DOHH2 (cell line): ENCODE results near the gene LMO3.
A peak's percentile ranks its signal among the peaks of the same experiment; 100 is the strongest.

ENCODE experiments used
- H3F3A ChIP-seq: fragments of 200-600 bp; sonication (generic), shearing (Covaris generic); 2 replicates; pipeline ENCODE4 v1.6.0; 2016; ENCODE audit warnings: antibody characterized with exemption, mild to moderate bottlenecking; ENCODE audit not compliant: control insufficient read depth, insufficient read depth
- H3K27ac ChIP-seq: fragments of 200-600 bp; sonication (generic); 2 replicates; pipeline ENCODE4 v1.5.1; 2014; ENCODE audit warnings: low read depth, mild to moderate bottlenecking, low read length, moderate library complexity
- H3K27me3 ChIP-seq: fragments of 200-600 bp; sonication (generic); 2 replicates; pipeline ENCODE4 v1.6.1; 2014; ENCODE audit warnings: mild to moderate bottlenecking, low read length, mixed read lengths; ENCODE audit not compliant: control insufficient read depth
- H3K36me3 ChIP-seq: fragments of 200-600 bp; sonication (generic); 2 replicates; pipeline ENCODE4 v1.6.1; 2014; ENCODE audit warnings: mild to moderate bottlenecking, low read length, moderate library complexity, mixed read lengths; ENCODE audit not compliant: control insufficient read depth
- H3K4me1 ChIP-seq: fragments of 200-600 bp; sonication (generic); 2 replicates; pipeline ENCODE4 v1.6.1; 2014; ENCODE audit warnings: mild to moderate bottlenecking, low read length, mixed read lengths; ENCODE audit not compliant: control insufficient read depth
- H3K4me2 ChIP-seq: fragments of 200-600 bp; sonication (generic); 2 replicates; pipeline ENCODE4 v1.6.0; 2014; ENCODE audit warnings: mild to moderate bottlenecking, low read length, moderate library complexity
- H3K4me3 ChIP-seq: fragments of 200-600 bp; sonication (generic); 2 replicates; pipeline ENCODE4 v1.5.1; 2014; ENCODE audit warnings: mild to moderate bottlenecking, low read length, mixed read lengths
- H3K79me2 ChIP-seq: fragments of 200-600 bp; sonication (generic); 2 replicates; pipeline ENCODE4 v1.6.1; 2014; ENCODE audit warnings: mild to moderate bottlenecking, low read length, mixed read lengths; ENCODE audit not compliant: control insufficient read depth
- H3K9me2 ChIP-seq: fragments of 200-600 bp; sonication (generic); replicated peaks from 2 replicates; pipeline ENCODE4 v1.6.1; 2014; ENCODE audit warnings: mild to moderate bottlenecking, low read length, mixed read lengths; ENCODE audit not compliant: control insufficient read depth
- H3K9me3 ChIP-seq: fragments of 200-600 bp; sonication (generic); 2 replicates; pipeline ENCODE4 v1.6.1; 2014; ENCODE audit warnings: antibody characterized with exemption, low read length, mixed read lengths; ENCODE audit not compliant: control insufficient read depth, insufficient read depth
- H4K20me1 ChIP-seq: fragments of 200-600 bp; sonication (generic); 2 replicates; pipeline ENCODE4 v1.6.0; 2014; ENCODE audit warnings: low read depth, mild to moderate bottlenecking, antibody characterized with exemption, low read length, moderate library complexity; ENCODE audit not compliant: control insufficient read depth, insufficient read depth
- EZH2phosphoT487 ChIP-seq: fragments of 200-600 bp; sonication (generic); IDR thresholded peaks from 2 replicates; pipeline ENCODE4 v1.6.1; 2017; ENCODE audit warnings: borderline replicate concordance, mild to moderate bottlenecking, antibody characterized with exemption, low read length, moderate library complexity, mixed read lengths
- TF ChIP-seq, protein P1 (sequence below): fragments of 200-600 bp; sonication (generic); IDR thresholded peaks from one replicate; pipeline ENCODE4 v1.5.1; 2014; ENCODE audit warnings: antibody characterized with exemption, mild to moderate bottlenecking, low read depth, low read length; ENCODE audit not compliant: poor library complexity, severe bottlenecking

Gene LMO3

DNA sequence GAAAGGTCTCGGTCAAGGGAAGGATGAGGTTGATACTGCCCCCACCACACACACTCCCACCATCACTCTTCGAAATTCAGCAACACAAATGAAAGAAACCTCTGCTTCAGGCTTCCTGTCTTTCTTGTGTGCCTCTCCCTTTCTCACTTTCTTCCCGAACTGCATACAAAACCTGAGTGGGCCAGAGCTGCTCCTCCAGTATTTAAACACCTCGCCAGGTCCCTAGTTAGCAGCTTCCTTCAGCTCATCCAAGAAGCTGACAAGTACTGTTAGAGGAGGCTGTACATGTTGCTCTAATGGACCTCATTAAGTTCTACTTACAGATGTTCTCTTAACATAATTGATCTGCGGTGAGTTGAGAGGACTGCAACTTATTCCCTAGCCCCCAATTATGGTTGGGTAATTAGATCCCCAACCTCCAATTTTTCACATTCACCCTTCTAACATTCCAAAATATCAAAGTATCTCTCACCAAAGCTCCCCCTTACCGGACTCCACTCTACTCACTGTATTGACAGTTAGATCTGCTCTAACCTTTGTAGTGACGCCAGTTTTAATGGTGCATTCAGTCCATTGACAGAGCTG is 4.1 kb upstream of the LMO3 start:
- Histone ChIP-seq H3K27ac (no peak overlapping the region), H4K20me1 (no peaks in the 10 kb centered on the region), H3K9me3 (no peaks in the 10 kb centered on the region), H3K79me2 (no peaks in the 10 kb centered on the region), H3K36me3 (no peaks in the 10 kb centered on the region), H3K4me1 (peaks cover 23% of the 10 kb centered on the region), H3F3A (no peaks in the 10 kb centered on the region), H3K4me3 (no peak overlapping the region; the same call in 1 of the 2 replicates), H3K9me2 (no peaks in the 10 kb centered on the region), H3K4me2 (peak overlapping the region; percentile 62), H3K27me3 (peaks cover 23% of the 10 kb centered on the region)
- TF ChIP-seq EZH2phosphoT487: no peak
- TF ChIP-seq, protein P1, sequence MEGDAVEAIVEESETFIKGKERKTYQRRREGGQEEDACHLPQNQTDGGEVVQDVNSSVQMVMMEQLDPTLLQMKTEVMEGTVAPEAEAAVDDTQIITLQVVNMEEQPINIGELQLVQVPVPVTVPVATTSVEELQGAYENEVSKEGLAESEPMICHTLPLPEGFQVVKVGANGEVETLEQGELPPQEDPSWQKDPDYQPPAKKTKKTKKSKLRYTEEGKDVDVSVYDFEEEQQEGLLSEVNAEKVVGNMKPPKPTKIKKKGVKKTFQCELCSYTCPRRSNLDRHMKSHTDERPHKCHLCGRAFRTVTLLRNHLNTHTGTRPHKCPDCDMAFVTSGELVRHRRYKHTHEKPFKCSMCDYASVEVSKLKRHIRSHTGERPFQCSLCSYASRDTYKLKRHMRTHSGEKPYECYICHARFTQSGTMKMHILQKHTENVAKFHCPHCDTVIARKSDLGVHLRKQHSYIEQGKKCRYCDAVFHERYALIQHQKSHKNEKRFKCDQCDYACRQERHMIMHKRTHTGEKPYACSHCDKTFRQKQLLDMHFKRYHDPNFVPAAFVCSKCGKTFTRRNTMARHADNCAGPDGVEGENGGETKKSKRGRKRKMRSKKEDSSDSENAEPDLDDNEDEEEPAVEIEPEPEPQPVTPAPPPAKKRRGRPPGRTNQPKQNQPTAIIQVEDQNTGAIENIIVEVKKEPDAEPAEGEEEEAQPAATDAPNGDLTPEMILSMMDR: no peak

DNA sequence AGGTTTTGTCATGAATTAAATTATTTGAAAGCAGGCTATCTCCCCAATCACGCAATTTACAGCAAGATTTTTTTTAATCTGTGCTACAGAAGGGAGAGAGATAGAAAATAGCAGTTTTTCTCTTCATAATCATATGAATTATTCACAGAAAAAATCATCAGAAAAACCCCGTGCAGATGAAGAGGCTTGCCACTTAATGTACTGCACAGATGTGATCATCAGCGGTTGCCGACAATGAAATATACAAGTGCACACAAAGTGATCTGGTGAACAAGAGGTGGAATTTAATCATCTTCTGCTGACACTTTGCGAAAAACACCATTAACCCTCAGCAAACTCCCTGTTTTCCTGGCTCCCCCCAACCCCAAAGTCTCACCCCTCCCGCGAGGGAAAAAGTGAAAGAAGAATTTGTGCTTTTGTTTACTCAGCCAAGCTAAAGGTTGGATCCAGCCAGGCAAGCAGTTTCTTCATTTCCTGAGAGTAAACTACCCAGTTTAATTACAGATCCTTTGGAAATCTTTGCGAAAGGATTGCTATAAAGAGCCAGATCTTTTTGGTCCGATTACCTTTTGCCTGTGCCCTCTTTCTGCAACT is 3.1 kb upstream of the LMO3 start:
- H3K4me3 ChIP-seq: peak overlapping the region; percentile 61
- no peaks in the 10 kb centered on the region for H3K9me2 ChIP-seq
- no peaks in the 10 kb centered on the region for H3F3A ChIP-seq
- H3K36me3 ChIP-seq: no peaks in the 10 kb centered on the region
- TF ChIP-seq, protein P1: no peak
- no peak for TF ChIP-seq EZH2phosphoT487
- H3K27me3 ChIP-seq: peaks cover 23% of the 10 kb centered on the region
- H3K9me3 ChIP-seq: no peaks in the 10 kb centered on the region
- H4K20me1 ChIP-seq: no peaks in the 10 kb centered on the region
- peaks cover 23% of the 10 kb centered on the region for H3K4me1 ChIP-seq
- no peak overlapping the region for H3K27ac ChIP-seq
- H3K4me2 ChIP-seq: peak overlapping the region; percentile 62
- H3K79me2 ChIP-seq: no peaks in the 10 kb centered on the region

DNA sequence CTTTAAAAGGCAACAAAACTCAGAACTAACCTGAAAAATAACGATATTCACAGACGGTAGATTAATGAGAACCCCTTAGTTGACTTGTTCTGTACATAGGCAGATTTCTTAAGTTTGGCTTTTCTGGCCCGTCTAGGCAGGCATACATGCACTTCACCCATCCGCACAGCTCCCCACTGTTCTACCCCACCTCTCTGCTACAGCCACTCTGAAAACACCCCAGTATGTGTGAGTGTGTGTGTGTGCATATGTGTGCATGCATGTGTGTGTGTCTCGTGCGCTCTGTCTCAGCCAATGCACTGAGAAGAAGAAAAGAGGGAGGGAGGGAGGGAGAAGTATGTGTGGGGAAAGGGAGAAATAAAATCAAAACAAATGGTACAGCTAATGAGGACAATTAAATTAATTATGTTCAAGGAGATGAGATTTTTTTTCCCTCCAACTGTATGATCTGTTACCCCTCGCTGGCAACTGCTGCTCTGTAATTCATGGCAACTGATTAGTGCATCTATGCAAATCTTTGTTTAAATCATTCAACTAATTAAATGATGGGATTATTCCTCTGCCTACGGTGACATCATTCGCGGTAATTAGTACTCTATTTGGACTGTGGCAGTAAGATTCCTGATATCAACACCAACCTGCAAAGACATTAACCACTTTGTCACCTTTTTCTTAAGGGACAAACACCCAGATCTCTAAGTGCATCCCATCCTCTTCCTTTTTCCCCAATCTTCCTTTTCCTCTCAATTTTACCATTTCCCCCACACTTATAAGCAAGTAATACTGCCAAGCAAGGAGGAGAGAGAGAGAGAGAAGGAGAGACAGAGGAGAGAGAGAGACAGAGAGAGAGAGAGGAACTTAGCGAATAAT is 2.2 kb upstream of the LMO3 start:
- no peak overlapping the region; the same call in 1 of the 2 replicates for H3K4me2 ChIP-seq
- TF ChIP-seq, protein P1: no peak

More for the DNA sequence above, 2.2 kb upstream of the LMO3 start:
- H3K9me3 ChIP-seq: no peaks in the 10 kb centered on the region
- H3K9me2 ChIP-seq: no peaks in the 10 kb centered on the region
- no peaks in the 10 kb centered on the region for H4K20me1 ChIP-seq
- H3K4me1 ChIP-seq: peaks cover 23% of the 10 kb centered on the region
- peaks cover 23% of the 10 kb centered on the region for H3K27me3 ChIP-seq
- H3K36me3 ChIP-seq: no peaks in the 10 kb centered on the region
- no peak overlapping the region for H3K27ac ChIP-seq
- H3K4me3 ChIP-seq: no peak overlapping the region
- H3K79me2 ChIP-seq: no peaks in the 10 kb centered on the region
- no peaks in the 10 kb centered on the region for H3F3A ChIP-seq
